Smooth muscle cell (in vitro differentiated cells): ENCODE results near the gene HYDIN. TPM values are rescaled to one million over a fixed set of nuclear protein-coding genes. Genes with fewer than 3 reads are reported as not detected.

Source experiments
- DNase-seq: peaks from one replicate; lab custom pipeline; 2025; ENCODE audit not compliant: unreplicated experiment; lab: John Stamatoyannopoulos, UW
- H2AFZ ChIP-seq: fragments of 200-600 bp; sonication (generic); 2 replicates; pipeline ENCODE4 v1.6.0; 2016; ENCODE audit warnings: antibody characterized with exemption, low read depth, mild to moderate bottlenecking
- H3F3A ChIP-seq: fragments of 200-600 bp; sonication (generic); 2 replicates; pipeline ENCODE4 v1.6.0; 2017; ENCODE audit warnings: antibody characterized with exemption, low read depth
- H3K27ac ChIP-seq: fragments of 200-600 bp; sonication (generic); 2 replicates; pipeline ENCODE4 v1.5.1; 2016; ENCODE audit warnings: low read depth, mild to moderate bottlenecking
- H3K27me3 ChIP-seq: fragments of 200-600 bp; sonication (generic); 2 replicates; pipeline ENCODE4 v1.6.1; 2016; ENCODE audit warnings: low read depth, mild to moderate bottlenecking
- H3K36me3 ChIP-seq: fragments of 200-600 bp; sonication (generic); 2 replicates; pipeline ENCODE4 v1.5.1; 2016; ENCODE audit warnings: low read depth
- H3K4me1 ChIP-seq: fragments of 200-600 bp; sonication (generic); 2 replicates; pipeline ENCODE4 v1.5.1; 2016; ENCODE audit warnings: low read depth
- H3K4me2 ChIP-seq: fragments of 200-600 bp; sonication (generic); 2 replicates; pipeline ENCODE4 v1.6.0; 2016; ENCODE audit warnings: mild to moderate bottlenecking
- H3K4me3 ChIP-seq: fragments of 200-600 bp; sonication (generic); 2 replicates; pipeline ENCODE4 v1.5.1; 2016; ENCODE audit warnings: mild to moderate bottlenecking
- H3K79me2 ChIP-seq: fragments of 200-600 bp; sonication (generic); 2 replicates; pipeline ENCODE4 v1.6.0; 2016; ENCODE audit warnings: low read depth, mild to moderate bottlenecking
- H3K9ac ChIP-seq: fragments of 200-600 bp; sonication (generic); 2 replicates; pipeline ENCODE4 v1.6.0; 2016; ENCODE audit warnings: low read depth
- H3K9me3 ChIP-seq: fragments of 200-600 bp; sonication (generic); replicated peaks from 2 replicates; pipeline ENCODE4 v1.5.1; 2016; ENCODE audit warnings: low read depth
- H4K20me1 ChIP-seq: fragments of 200-600 bp; sonication (generic); 2 replicates; pipeline ENCODE4 v1.6.0; 2016; ENCODE audit warnings: low read depth
- CTCF ChIP-seq: fragments of 200-600 bp; sonication (generic); IDR thresholded peaks from 2 replicates; pipeline ENCODE4 v1.5.1; 2017; ENCODE audit warnings: borderline replicate concordance, mild to moderate bottlenecking, antibody characterized with exemption; ENCODE audit not compliant: insufficient read depth, poor library complexity, severe bottlenecking
- WGBS: methylation state at CpG from one replicate; pipeline ENCODE4 v1.1.7; 2016; ENCODE audit warnings: low lambda C conversion rate; 5-methylcytosine and 5-hydroxymethylcytosine counted together
- polyA plus RNA-seq: library from polyadenylated mRNA; unstranded; fragments of >200 nt; fragmentation: Nextera tagmentation; extraction: Ambion mirVana; gene quantifications from 2 replicates; pipeline ENCODE4 v1.2.1, GENCODE V29; 2016
- total RNA-seq: library from RNA; depleted of rRNA; stranded (reverse); fragments of >200 nt; gene quantifications from 2 replicates; pipeline ENCODE4 v1.2.3, GENCODE V29; 2014

Gene HYDIN
- total and polyA plus RNA-seq, 2 experiments from 2014 or later, result 0.41 to 0.45 TPM

- Histone ChIP-seq H3F3A (no peaks in the 10 kb centered on the region), H3K36me3 (no peaks in the 10 kb centered on the region), H2AFZ (no peak overlapping the region), H3K4me2 (no peak overlapping the region), H3K9ac (no peak overlapping the region), H3K79me2 (no peaks in the 10 kb centered on the region), H3K4me3 (no peak overlapping the region), H3K27me3 (peaks cover 17% of the 10 kb centered on the region), H3K4me1 (no peaks in the 10 kb centered on the region), H4K20me1 (no peaks in the 10 kb centered on the region), H3K27ac (no peak overlapping the region), H3K9me3 (no peaks in the 10 kb centered on the region)
- TF ChIP-seq CTCF, result no peak
- no peak for DNase-seq
- 61% methylated on average over 4 of the region's 4 CpGs for WGBS
Measured at GRCh38 chr16:71254832-71255525, 24.5 kb upstream of the HYDIN start.

GRCh38 chr16:71250461-71251235 is 20.1 kb upstream of the HYDIN start:
- H3K4me2 ChIP-seq, result no peak overlapping the region
- no peak overlapping the region for H3K9ac ChIP-seq
- TF ChIP-seq CTCF, result no peak
- no peaks in the 10 kb centered on the region for H3K79me2 ChIP-seq
- 78% methylated on average over 5 of the region's 5 CpGs for WGBS
- H3K27me3 ChIP-seq, result no peaks in the 10 kb centered on the region
- H4K20me1 ChIP-seq, result no peaks in the 10 kb centered on the region
- no peaks in the 10 kb centered on the region for H3F3A ChIP-seq
- DNase-seq, result no peak
- no peaks in the 10 kb centered on the region for H3K9me3 ChIP-seq
- no peak overlapping the region for H3K27ac ChIP-seq
- H3K4me1 ChIP-seq, result no peaks in the 10 kb centered on the region
- H2AFZ ChIP-seq, result no peak overlapping the region
- H3K36me3 ChIP-seq, result no peaks in the 10 kb centered on the region
- no peak overlapping the region for H3K4me3 ChIP-seq

- Histone ChIP-seq H3K79me2 (no peaks in the 10 kb centered on the region), H3F3A (no peaks in the 10 kb centered on the region), H3K9me3 (no peaks in the 10 kb centered on the region), H4K20me1 (no peaks in the 10 kb centered on the region), H3K36me3 (no peaks in the 10 kb centered on the region), H3K4me1 (no peaks in the 10 kb centered on the region), H3K4me2 (no peak overlapping the region), H3K4me3 (no peak overlapping the region), H3K27me3 (no peaks in the 10 kb centered on the region), H3K27ac (no peak overlapping the region), H3K9ac (no peak overlapping the region), H2AFZ (no peak overlapping the region)
- no peak for TF ChIP-seq CTCF
- WGBS, result 50% methylated on average over 1 of the region's 1 CpG
- no peak for DNase-seq
Measured at GRCh38 chr16:71249399-71249798, 18.9 kb upstream of the HYDIN start.
